SK-N-SH treated with all-trans-retinoic acid at 6 μM for 48 hours (cell line): ENCODE measurements around the gene ADIG.

Experiments
- ARNTL ChIP-seq: fragments of 450-650 bp; formaldehyde crosslinking; IDR thresholded peaks from 2 replicates; pipeline ENCODE4 v1.5.0; 2020; ENCODE audit warnings: low read depth, mild to moderate bottlenecking, moderate library complexity, borderline replicate concordance
- ESRRG ChIP-seq: fragments of 250-450 bp; sonication (Bioruptor Pico); IDR thresholded peaks from 2 replicates; pipeline ENCODE4 v1.6.1; 2021; ENCODE audit warnings: mild to moderate bottlenecking
- TCF4 ChIP-seq: fragments of 250-450 bp; sonication (Bioruptor Pico); IDR thresholded peaks from 2 replicates; pipeline ENCODE4 v1.8.0; 2021; ENCODE audit warnings: mild to moderate bottlenecking, moderate library complexity, borderline replicate concordance
- ZNF565 ChIP-seq: fragments of 450-650 bp; formaldehyde crosslinking; conservative IDR thresholded peaks from 2 replicates; pipeline ENCODE4 v1.5.0; 2020; ENCODE audit warnings: low read depth, mild to moderate bottlenecking, moderate library complexity
- TF ChIP-seq, protein P1 (sequence below): fragments of 250-450 bp; sonication (Bioruptor Pico); IDR thresholded peaks from 2 replicates; pipeline ENCODE4 v1.8.0; 2021; ENCODE audit warnings: low read depth, mild to moderate bottlenecking, moderate library complexity, borderline replicate concordance
- TF ChIP-seq, protein P2 (sequence below): fragments of 250-450 bp; sonication (Bioruptor Pico); IDR thresholded peaks from 2 replicates; pipeline ENCODE4 v1.5.1; 2020; ENCODE audit warnings: low read depth, mild to moderate bottlenecking, moderate library complexity

DNA sequence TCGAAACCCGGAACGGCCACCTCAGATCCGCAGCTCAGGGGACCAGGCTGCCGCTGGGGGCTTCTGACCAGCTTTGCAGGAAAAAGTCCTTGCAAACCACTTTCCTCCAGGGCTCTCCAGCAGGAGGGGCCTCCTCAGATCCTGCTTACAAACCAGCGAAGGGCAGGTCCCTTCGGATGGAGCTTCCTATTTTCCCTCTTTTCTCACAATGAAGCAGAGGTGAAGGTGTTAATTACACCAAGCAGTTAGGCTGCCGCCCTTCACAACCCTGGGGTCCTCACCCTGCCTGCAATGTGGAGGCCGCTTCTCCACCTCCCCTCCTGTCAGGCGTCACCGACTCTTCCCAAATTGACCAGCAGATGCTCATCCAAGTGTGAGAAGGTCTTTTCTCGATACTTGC lies 26.4 kb downstream of the ADIG start:
- TF ChIP-seq, protein P1, sequence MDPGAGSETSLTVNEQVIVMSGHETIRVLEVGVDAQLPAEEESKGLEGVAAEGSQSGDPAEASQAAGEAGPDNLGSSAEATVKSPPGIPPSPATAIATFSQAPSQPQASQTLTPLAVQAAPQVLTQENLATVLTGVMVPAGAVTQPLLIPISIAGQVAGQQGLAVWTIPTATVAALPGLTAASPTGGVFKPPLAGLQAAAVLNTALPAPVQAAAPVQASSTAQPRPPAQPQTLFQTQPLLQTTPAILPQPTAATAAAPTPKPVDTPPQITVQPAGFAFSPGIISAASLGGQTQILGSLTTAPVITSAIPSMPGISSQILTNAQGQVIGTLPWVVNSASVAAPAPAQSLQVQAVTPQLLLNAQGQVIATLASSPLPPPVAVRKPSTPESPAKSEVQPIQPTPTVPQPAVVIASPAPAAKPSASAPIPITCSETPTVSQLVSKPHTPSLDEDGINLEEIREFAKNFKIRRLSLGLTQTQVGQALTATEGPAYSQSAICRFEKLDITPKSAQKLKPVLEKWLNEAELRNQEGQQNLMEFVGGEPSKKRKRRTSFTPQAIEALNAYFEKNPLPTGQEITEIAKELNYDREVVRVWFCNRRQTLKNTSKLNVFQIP (CRISPR knock-in tag): no peak
- TF ChIP-seq ZNF565 (CRISPR knock-in tag) (no peak), ARNTL (CRISPR knock-in tag) (no peak), ESRRG (CRISPR knock-in tag) (no peak), TCF4 (CRISPR knock-in tag) (no peak)
- TF ChIP-seq, protein P2, sequence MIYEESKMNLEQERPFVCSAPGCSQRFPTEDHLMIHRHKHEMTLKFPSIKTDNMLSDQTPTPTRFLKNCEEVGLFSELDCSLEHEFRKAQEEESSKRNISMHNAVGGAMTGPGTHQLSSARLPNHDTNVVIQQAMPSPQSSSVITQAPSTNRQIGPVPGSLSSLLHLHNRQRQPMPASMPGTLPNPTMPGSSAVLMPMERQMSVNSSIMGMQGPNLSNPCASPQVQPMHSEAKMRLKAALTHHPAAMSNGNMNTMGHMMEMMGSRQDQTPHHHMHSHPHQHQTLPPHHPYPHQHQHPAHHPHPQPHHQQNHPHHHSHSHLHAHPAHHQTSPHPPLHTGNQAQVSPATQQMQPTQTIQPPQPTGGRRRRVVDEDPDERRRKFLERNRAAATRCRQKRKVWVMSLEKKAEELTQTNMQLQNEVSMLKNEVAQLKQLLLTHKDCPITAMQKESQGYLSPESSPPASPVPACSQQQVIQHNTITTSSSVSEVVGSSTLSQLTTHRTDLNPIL: no peak
